GM10248 (cell line): ENCODE results near the gene EPB41.

Experiments used
- CTCF ChIA-PET: fragments of 300-600 bp; sonication (Branson Sonifier 250); formaldehyde crosslinking; extraction: SDS; loops from one replicate; lab custom pipeline; 2021; ENCODE audit warnings: antibody characterized with exemption; lab: Yijun Ruan, JAX
- POLR2A ChIA-PET: fragments of 350-650 bp; sonication (Branson Sonifier 250); formaldehyde crosslinking; extraction: SDS; loops from one replicate; lab custom pipeline; 2020; ENCODE audit warnings: antibody characterized with exemption; lab: Yijun Ruan, JAX
- DNase-seq: peaks from one replicate; pipeline ENCODE4 v3.0.0; 2012; ENCODE audit errors: extremely low spot score
- TF ChIP-seq, protein P1 (sequence below): IDR thresholded peaks from 2 replicates; pipeline ENCODE4 v1.5.1; 2012; ENCODE audit warnings: mild to moderate bottlenecking, low read depth; ENCODE audit errors: extremely low read depth, missing control alignments, control extremely low read depth

EPB41 gene

DNA sequence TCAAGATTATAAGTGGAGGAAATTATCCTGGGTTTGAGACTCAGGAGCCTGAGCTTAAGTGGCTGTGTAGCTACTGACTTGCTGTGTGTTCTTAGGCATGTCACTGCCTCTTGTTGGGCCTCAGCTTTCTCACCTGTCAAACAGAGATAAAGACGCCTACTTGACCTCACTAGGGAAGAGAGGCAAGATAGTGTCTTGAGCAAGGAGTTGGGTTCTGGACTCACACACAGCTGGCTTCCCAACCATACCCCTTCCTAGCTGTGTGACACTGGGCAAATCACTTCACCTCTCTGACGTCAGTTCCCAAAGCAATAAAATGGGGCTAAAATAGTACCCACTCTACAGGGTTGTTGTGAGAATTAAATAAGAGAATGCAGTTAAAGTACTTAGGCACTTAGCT is 11.6 kb upstream of the EPB41 start:
- CTCF ChIA-PET = interaction anchor here (1.2 to 2.2 kb wide), 9 partner anchors 8 to 299 kb away, joined by 3 to 10 read pairs (median 6); no protein-coding TSS in a partner anchor

DNA sequence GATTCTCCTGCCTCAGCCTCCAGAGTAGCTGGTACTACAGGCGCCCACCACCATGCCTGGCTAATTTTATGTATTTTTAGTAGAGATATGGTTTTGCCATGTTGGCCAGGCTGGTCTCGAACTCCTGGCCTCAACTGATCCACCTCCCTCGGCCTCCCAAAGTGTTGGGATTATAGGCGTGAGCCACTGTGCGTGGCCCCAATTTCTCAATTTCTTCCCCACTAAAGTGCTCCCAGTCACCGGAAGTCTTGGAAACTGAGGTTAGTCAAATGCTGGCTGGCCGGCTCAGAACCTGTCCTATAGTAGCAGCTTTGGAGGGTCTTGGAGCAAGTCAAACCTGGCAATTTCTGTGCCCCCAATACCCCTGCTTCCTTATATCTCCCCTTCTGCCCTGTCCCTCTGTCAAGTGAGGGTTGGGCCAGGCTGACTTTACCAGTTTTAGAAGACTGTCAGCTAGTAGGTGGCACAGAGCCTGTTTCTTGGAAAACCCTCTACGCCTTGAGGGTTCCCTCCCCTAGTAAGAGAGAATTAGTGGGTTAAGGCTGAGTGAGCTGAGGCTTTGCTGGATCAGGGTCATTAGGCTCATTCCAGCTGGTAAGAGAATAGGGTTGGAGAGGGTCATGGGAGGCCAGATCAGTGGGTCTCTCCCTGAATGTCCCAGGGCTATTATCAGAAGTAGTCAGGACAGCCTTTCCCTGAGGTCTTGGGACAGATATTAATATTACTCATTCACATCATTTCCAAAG is 8.3 kb upstream of the EPB41 start:
- POLR2A ChIA-PET = no interaction called here
- no peak for DNase-seq
- TF ChIP-seq, protein P1, sequence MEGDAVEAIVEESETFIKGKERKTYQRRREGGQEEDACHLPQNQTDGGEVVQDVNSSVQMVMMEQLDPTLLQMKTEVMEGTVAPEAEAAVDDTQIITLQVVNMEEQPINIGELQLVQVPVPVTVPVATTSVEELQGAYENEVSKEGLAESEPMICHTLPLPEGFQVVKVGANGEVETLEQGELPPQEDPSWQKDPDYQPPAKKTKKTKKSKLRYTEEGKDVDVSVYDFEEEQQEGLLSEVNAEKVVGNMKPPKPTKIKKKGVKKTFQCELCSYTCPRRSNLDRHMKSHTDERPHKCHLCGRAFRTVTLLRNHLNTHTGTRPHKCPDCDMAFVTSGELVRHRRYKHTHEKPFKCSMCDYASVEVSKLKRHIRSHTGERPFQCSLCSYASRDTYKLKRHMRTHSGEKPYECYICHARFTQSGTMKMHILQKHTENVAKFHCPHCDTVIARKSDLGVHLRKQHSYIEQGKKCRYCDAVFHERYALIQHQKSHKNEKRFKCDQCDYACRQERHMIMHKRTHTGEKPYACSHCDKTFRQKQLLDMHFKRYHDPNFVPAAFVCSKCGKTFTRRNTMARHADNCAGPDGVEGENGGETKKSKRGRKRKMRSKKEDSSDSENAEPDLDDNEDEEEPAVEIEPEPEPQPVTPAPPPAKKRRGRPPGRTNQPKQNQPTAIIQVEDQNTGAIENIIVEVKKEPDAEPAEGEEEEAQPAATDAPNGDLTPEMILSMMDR = no peak
- CTCF ChIA-PET = interaction anchor here (0.6 to 1.8 kb wide), 3 partner anchors 24 to 629 kb away, joined by 3 to 8 read pairs (median 6); no protein-coding TSS in a partner anchor

More for the DNA sequence above, 11.6 kb upstream of the EPB41 start:
- POLR2A ChIA-PET = no interaction called here
- TF ChIP-seq, protein P1 = no peak
- no peak for DNase-seq

DNA sequence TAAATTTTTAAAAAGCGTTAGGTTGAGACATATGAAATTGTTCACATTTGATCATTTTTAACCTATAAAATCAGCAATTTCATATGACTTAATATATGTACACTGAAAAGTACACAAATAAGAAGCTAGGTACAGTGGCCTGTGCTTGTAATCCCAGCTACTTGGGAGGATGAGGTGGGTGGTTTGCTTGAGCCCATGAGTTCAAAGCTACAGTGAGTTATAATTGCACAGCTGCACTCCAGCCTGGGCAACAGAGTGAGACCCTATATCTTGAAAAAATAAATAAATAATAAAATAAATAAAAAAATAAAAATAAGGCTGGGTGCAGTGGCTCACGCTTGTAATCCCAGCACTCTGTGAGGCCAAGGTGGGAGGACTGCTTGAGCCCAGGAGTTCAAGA is 5.2 kb upstream of the EPB41 start:
- ChIA-PET POLR2A (interaction anchor here (0.7 kb wide), 2 partner anchors 126 to 322 kb away, joined by 4 to 8 read pairs; no protein-coding TSS in a partner anchor), CTCF (interaction anchor here (0.9 to 2.1 kb wide), 2 partner anchors 12 to 272 kb away, joined by 3 to 6 read pairs; partner anchors contain the start of gene SRSF4)
- DNase-seq = no peak
- TF ChIP-seq, protein P1 = no peak

DNA sequence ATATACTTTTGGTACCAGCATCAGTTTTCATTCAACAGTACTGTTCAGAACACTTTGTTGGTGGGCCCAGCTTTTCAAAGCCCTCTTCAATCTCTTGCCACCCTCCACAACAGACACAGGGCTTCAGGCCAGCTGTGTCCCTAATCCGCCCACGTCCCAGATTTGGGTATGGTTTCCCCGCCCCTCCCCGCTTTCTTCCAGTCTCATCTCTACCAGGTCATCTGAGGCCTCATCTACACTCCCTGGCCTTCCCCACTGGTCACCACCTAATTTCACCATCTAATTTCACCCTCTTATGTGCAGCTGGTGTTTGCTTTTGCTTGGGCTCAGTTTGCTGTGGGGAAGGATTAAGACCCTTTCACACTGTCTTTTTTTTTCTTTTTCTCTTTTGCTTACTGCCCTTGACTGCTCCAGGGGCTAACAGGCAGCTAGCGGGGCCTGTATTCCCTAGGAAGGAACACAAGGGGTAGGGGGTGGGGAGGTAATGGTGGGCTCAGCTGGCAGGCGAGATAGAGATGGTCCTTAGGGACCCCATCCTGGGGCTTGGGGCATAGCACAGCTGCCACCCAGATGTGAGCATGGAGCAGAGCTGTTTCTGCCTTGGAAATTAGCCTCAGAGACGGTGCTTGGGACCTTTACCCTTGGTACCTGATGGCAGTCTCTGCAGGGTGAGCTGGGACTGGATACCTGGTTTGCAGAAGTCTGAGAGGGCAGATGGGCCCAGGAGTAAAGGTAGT is 3.8 kb upstream of the EPB41 start:
- ChIA-PET POLR2A (interaction anchor here (0.5 kb wide), 1 partner anchor 267 kb away, joined by 5 read pairs; no protein-coding TSS in a partner anchor), CTCF (interaction anchor here (0.7 to 2.5 kb wide), 3 partner anchors 8 to 270 kb away, joined by 3 to 7 read pairs (median 6); partner anchors contain the start of gene SRSF4)
- TF ChIP-seq, protein P1 = no peak
- no peak for DNase-seq

DNA sequence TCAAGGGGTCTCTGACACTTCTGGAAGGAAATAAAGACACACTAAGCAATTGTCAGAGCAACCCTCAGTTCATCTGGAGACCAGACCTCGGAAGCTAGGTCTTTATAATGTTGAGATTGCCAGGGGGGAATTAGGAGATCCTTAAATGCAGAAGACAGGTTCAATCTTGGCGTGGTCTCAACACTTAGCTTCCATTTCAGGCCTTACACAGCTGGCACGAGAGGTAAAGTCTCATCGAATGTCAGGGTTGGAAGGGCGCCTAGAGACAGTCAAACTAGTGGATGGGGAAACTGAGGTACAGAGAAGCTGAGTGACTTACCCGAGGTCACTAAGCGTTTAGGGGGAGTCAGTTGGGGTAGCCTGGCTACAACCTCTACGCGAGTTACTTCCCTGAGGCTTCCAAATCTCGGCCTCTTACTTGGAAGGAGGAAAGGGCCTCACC is 562 bp upstream of the EPB41 start:
- no peak for DNase-seq
- POLR2A ChIA-PET = interaction anchor here (1.0 kb wide), 1 partner anchor 332 kb away, joined by 3 read pairs; no protein-coding TSS in a partner anchor
- CTCF ChIA-PET = interaction anchor here (1.5 to 3.6 kb wide), 5 partner anchors 11 to 120 kb away, joined by 7 to 16 read pairs (median 12); no protein-coding TSS in a partner anchor
- TF ChIP-seq, protein P1 = no peak
